Neuronal stem cell (in vitro differentiated cells): Measurements from ENCODE around the gene NUDT1.

Experiments used
- DNase-seq: peaks from one replicate; pipeline ENCODE4 v3.0.0-alpha.2; 2013; ENCODE audit warnings: low spot score
- H2AFZ ChIP-seq: one replicate; pipeline ENCODE4 v1.6.1; 2013; ENCODE audit warnings: mild to moderate bottlenecking, low read length, inconsistent platforms
- H2AK5ac ChIP-seq: 2 replicates; pipeline ENCODE4 v1.6.1; 2013; ENCODE audit warnings: low read depth, mild to moderate bottlenecking, inconsistent platforms, low read length, moderate library complexity, mixed read lengths
- H2BK120ac ChIP-seq: 2 replicates; pipeline ENCODE4 v1.6.1; 2013; ENCODE audit warnings: low read depth, mild to moderate bottlenecking, inconsistent platforms, low read length, moderate library complexity, mixed read lengths
- H2BK12ac ChIP-seq: one replicate; pipeline ENCODE4 v1.6.1; 2013; ENCODE audit warnings: low read length, inconsistent platforms
- H2BK15ac ChIP-seq: 2 replicates; pipeline ENCODE4 v1.6.1; 2013; ENCODE audit warnings: mild to moderate bottlenecking, low read length, inconsistent platforms, mixed read lengths
- H2BK5ac ChIP-seq: one replicate; pipeline ENCODE4 v1.6.1; 2013; ENCODE audit warnings: inconsistent platforms, mild to moderate bottlenecking, low read length, moderate library complexity
- H3K14ac ChIP-seq: one replicate; pipeline ENCODE4 v1.6.1; 2013; ENCODE audit warnings: low read length, inconsistent platforms
- H3K18ac ChIP-seq: 2 replicates; pipeline ENCODE4 v1.6.1; 2013; ENCODE audit warnings: low read length, inconsistent platforms
- H3K23ac ChIP-seq: 2 replicates; pipeline ENCODE4 v1.6.1; 2013; ENCODE audit warnings: low read depth, mild to moderate bottlenecking, mixed read lengths, low read length, inconsistent platforms; ENCODE audit not compliant: poor library complexity
- H3K27ac ChIP-seq: replicated peaks from 3 replicates; pipeline ENCODE4 v1.5.1; 2013; ENCODE audit warnings: low read length, inconsistent platforms
- H3K27me3 ChIP-seq, 3 experiments: 2 replicates each; pipeline ENCODE4 v1.6.1; 2013; ENCODE audit warnings: low read length in 3 of 3, mild to moderate bottlenecking in 2 of 3, inconsistent platforms in 1 of 3, low read depth in 1 of 3, mixed read lengths in 1 of 3, moderate library complexity in 1 of 3; ENCODE audit not compliant: control insufficient read depth in 3 of 3, insufficient read depth in 3 of 3
- H3K36me3 ChIP-seq, 2 donors: replicated peaks in 1 of 2; 2 replicates each; pipeline ENCODE4 v1.6.1; 2013; ENCODE audit warnings: low read length in 2 of 2; ENCODE audit not compliant: control insufficient read depth in 2 of 2, insufficient read depth in 2 of 2
- H3K4ac ChIP-seq: 2 replicates; pipeline ENCODE4 v1.6.1; 2013; ENCODE audit warnings: inconsistent platforms, mild to moderate bottlenecking, low read length, moderate library complexity
- H3K4me1 ChIP-seq, 2 donors: 1 replicate in 1 of 2; 2 replicates in 1 of 2; pipeline ENCODE4 v1.6.1; 2013; ENCODE audit warnings: low read length in 2 of 2, low read depth in 1 of 2; ENCODE audit not compliant: control insufficient read depth in 2 of 2, insufficient read depth in 1 of 2
- H3K4me2 ChIP-seq: one replicate; pipeline ENCODE4 v1.6.1; 2013; ENCODE audit warnings: mild to moderate bottlenecking, low read length, inconsistent platforms; ENCODE audit not compliant: insufficient read depth, poor library complexity, severe bottlenecking
- H3K4me3 ChIP-seq, 2 donors: 2 replicates each; pipeline ENCODE4 v1.5.1; 2013; ENCODE audit warnings: low read length in 2 of 2, mild to moderate bottlenecking in 2 of 2, inconsistent platforms in 1 of 2, moderate library complexity in 1 of 2
- H3K79me1 ChIP-seq: one replicate; pipeline ENCODE4 v1.6.1; 2013; ENCODE audit warnings: low read depth, mild to moderate bottlenecking, inconsistent platforms, low read length, moderate library complexity
- H3K9ac ChIP-seq: one replicate; pipeline ENCODE4 v1.6.1; 2013; ENCODE audit warnings: mild to moderate bottlenecking, low read depth, low read length, inconsistent platforms; ENCODE audit not compliant: poor library complexity
- H3K9me3 ChIP-seq, 2 donors: replicated peaks in 1 of 2; 2 replicates each; pipeline versions ENCODE3 to v1.6.1; 2013; ENCODE audit warnings: low read length in 2 of 2, mild to moderate bottlenecking in 2 of 2, inconsistent platforms in 1 of 2, low read depth in 1 of 2, mixed read lengths in 1 of 2, moderate library complexity in 1 of 2; ENCODE audit not compliant: control insufficient read depth in 2 of 2, insufficient read depth in 1 of 2
- H4K8ac ChIP-seq: one replicate; pipeline ENCODE4 v1.6.1; 2013; ENCODE audit warnings: low read depth, mild to moderate bottlenecking, inconsistent platforms, low read length, moderate library complexity
- H4K91ac ChIP-seq: one replicate; pipeline ENCODE4 v1.6.1; 2013; ENCODE audit warnings: low read length, low read depth, mild to moderate bottlenecking, inconsistent platforms; ENCODE audit not compliant: poor library complexity
- WGBS, 2 donors: extraction: QIAGEN DNeasy Blood & Tissue Kit; methylation state at CpG; one replicate each; pipeline ENCODE4 v1.1.7; 2013; ENCODE audit warnings: missing lambda C conversion rate in 2 of 2, mixed read lengths in 1 of 2; ENCODE audit not compliant: insufficient read length in 2 of 2, insufficient replicate concordance in 1 of 2; ENCODE audit errors: extremely low coverage in 2 of 2; 5-methylcytosine and 5-hydroxymethylcytosine counted together

Gene NUDT1

GRCh38 chr7:2224491-2224928 is 17.5 kb upstream of the NUDT1 start:
- no peak overlapping the region for H2AFZ ChIP-seq
- peaks cover 58 to 95% of the 10 kb centered on the region in 2 donors for H3K36me3 ChIP-seq
- H3K9ac ChIP-seq = peak overlapping the region; percentile 66
- H2BK12ac ChIP-seq = no peak overlapping the region
- no peak overlapping the region for H3K23ac ChIP-seq
- H3K27ac ChIP-seq = no peak overlapping the region
- H3K18ac ChIP-seq = no peak overlapping the region
- no peaks in the 10 kb centered on the region for H3K9me3 ChIP-seq
- no CpG with 5 or more reads among the region's 13 CpGs for WGBS, 2 donors
- no peak overlapping the region for H2BK5ac ChIP-seq
- no peak overlapping the region for H4K91ac ChIP-seq
- H3K14ac ChIP-seq = no peak overlapping the region
- H3K79me1 ChIP-seq = peaks cover 26% of the 10 kb centered on the region
- H3K4me2 ChIP-seq = no peak overlapping the region
- H3K4ac ChIP-seq = no peak overlapping the region
- H3K4me3 ChIP-seq = no peak overlapping the region
- no peak overlapping the region for H2AK5ac ChIP-seq
- H3K4me1 ChIP-seq = peaks cover 0 to 2% of the 10 kb centered on the region in 2 donors
- no peaks in the 10 kb centered on the region for H3K27me3 ChIP-seq
- DNase-seq = no peak
- H2BK120ac ChIP-seq = no peak overlapping the region
- no peak overlapping the region for H4K8ac ChIP-seq
- no peak overlapping the region for H2BK15ac ChIP-seq

DNA sequence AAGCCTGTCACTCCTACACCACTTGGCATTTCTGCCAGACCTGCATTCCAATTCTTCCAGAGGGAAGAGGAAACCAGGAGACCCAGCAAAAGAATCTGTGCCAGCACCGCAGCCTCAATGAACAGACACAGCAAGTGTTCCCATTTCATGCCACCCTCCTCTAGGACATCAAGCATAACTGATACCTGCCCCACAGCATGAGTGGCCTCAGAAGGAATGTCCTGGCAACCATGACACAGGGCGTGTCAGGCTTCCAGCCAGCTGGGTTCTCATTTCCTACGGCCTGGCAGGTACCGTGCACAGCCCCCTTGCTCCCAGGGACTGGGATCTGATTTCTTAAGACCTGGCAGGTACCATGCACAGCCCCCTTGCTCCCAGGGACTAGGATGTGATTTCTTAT is 17.1 kb upstream of the NUDT1 start:
- H2BK15ac ChIP-seq = no peak overlapping the region
- H2BK120ac ChIP-seq = no peak overlapping the region
- H3K18ac ChIP-seq = no peak overlapping the region
- no peak overlapping the region for H3K4ac ChIP-seq
- H2BK5ac ChIP-seq = no peak overlapping the region
- no peak overlapping the region for H2AK5ac ChIP-seq
- H3K23ac ChIP-seq = no peak overlapping the region
- H3K4me2 ChIP-seq = no peak overlapping the region
- H4K91ac ChIP-seq = no peak overlapping the region
- no peak overlapping the region for H3K4me3 ChIP-seq
- no peak for DNase-seq
- no CpG with 5 or more reads among the region's 4 CpGs for WGBS, 2 donors
- H3K4me1 ChIP-seq = peaks cover 0 to under 1% of the 10 kb centered on the region in 2 donors
- no peak overlapping the region for H3K14ac ChIP-seq
- peaks cover 60 to 96% of the 10 kb centered on the region in 2 donors for H3K36me3 ChIP-seq
- H3K9ac ChIP-seq = no peak overlapping the region
- no peaks in the 10 kb centered on the region for H3K27me3 ChIP-seq
- H3K27ac ChIP-seq = no peak overlapping the region
- no peak overlapping the region for H2AFZ ChIP-seq
- H3K9me3 ChIP-seq = no peaks in the 10 kb centered on the region
- H4K8ac ChIP-seq = no peak overlapping the region
- peaks cover 25% of the 10 kb centered on the region for H3K79me1 ChIP-seq
- H2BK12ac ChIP-seq = no peak overlapping the region

- Histone ChIP-seq H2AK5ac (no peak overlapping the region), H3K4me2 (no peak overlapping the region), H3K18ac (no peak overlapping the region), H2AFZ (no peak overlapping the region), H3K4me1 (no peaks in the 10 kb centered on the region), H4K91ac (no peak overlapping the region), H3K9ac (no peak overlapping the region), H3K9me3 (no peaks in the 10 kb centered on the region), H4K8ac (no peak overlapping the region), H3K79me1 (peaks cover 22% of the 10 kb centered on the region), H3K27ac (no peak overlapping the region), H3K4ac (no peak overlapping the region), H2BK5ac (no peak overlapping the region), H3K14ac (no peak overlapping the region), H3K27me3 (no peaks in the 10 kb centered on the region), H3K36me3 (peaks cover 62 to 96% of the 10 kb centered on the region in 2 donors), H3K4me3 (no peak overlapping the region), H2BK12ac (no peak overlapping the region), H3K23ac (no peak overlapping the region), H2BK120ac (no peak overlapping the region), H2BK15ac (no peak overlapping the region)
- no peak for DNase-seq
- no CpG with 5 or more reads among the region's 14 CpGs for WGBS, 2 donors
These were observed 16.7 kb upstream of the NUDT1 start for GRCh38 chr7:2225336-2225735.

- Histone ChIP-seq H2AFZ (no peak overlapping the region), H3K14ac (no peak overlapping the region), H2AK5ac (no peak overlapping the region), H3K18ac (no peak overlapping the region), H3K4me3 (no peak overlapping the region), H3K9me3 (no peaks in the 10 kb centered on the region), H4K8ac (no peak overlapping the region), H3K79me1 (peaks cover 25% of the 10 kb centered on the region), H3K4me1 (no peaks in the 10 kb centered on the region), H3K4ac (no peak overlapping the region), H3K23ac (no peak overlapping the region), H3K9ac (no peak overlapping the region), H2BK5ac (no peak overlapping the region), H3K27ac (no peak overlapping the region), H2BK12ac (no peak overlapping the region), H2BK120ac (no peak overlapping the region), H3K4me2 (no peak overlapping the region), H3K27me3 (no peaks in the 10 kb centered on the region), H4K91ac (no peak overlapping the region), H3K36me3 (peaks cover 65 to 96% of the 10 kb centered on the region in 2 donors), H2BK15ac (no peak overlapping the region)
- no peak for DNase-seq
- WGBS, 2 donors = no CpG with 5 or more reads among the region's 13 CpGs
These were observed 16.2 kb upstream of the NUDT1 start for GRCh38 chr7:2225830-2226229.
